Stimulated activated CD8-positive, alpha-beta memory T cell treated with anti-CD3 and anti-CD28 coated beads, Interleukin-2, amount 100 ng/mL, for 1 hour (primary cell): ENCODE measurements around the gene SGK2.
"Not testable (repeated sequence)": the region's sequence is repeated elsewhere in the genome, so short reads cannot be mapped to it uniquely, and the experiment has no call there.

Source experiments
- DNase-seq, 2 donors: peaks; one replicate each; pipeline ENCODE4 v3.0.0-alpha.2; 2020; ENCODE audit warnings: low read depth in 2 of 2

SGK2 gene

GRCh38 chr20:43603124-43603523 is 44.3 kb downstream of the SGK2 start:
- DNase-seq, result no peak

GRCh38 chr20:43605715-43606114 is 46.9 kb downstream of the SGK2 start:
- no peak for DNase-seq

- DNase-seq, result not testable (repeated sequence)
These were observed 48.5 kb downstream of the SGK2 start for GRCh38 chr20:43607278-43607677.

- no peak for DNase-seq
These were observed 72.8 kb downstream of the SGK2 start for GRCh38 chr20:43631598-43631997.
